ENCODE measurements around the gene ADGRD2. TPM values are rescaled to one million over a fixed set of nuclear protein-coding genes. Genes with fewer than 3 reads are reported as not detected.

The ADGRD2 gene
- total RNA-seq, 3 donors from 2014 or later = 2.6 to 2.9 TPM; not detected in 1

GRCh38 chr9:124448019-124448418, 2.2 kb upstream of the ADGRD2 start:
- peak in 1 of 2 donors; percentile 47 for DNase-seq (ENCODE audit: low spot score in 2 of 2)
- H3K27ac ChIP-seq = peak overlapping the region; percentile 44 to 67
- H3K9me3 ChIP-seq = no peaks in the 10 kb centered on the region
- TF ChIP-seq POLR2AphosphoS5 (IDR thresholded peaks at IDR 0.05) = no peak
- intact Hi-C loops (cut with DNase I; ENCODE audit: low total_unique reads) = no loop called here
- no peaks in the 10 kb centered on the region for H3K36me3 ChIP-seq
- no peaks in the 10 kb centered on the region for H3K4me1 ChIP-seq
- H3K4me3 ChIP-seq = no peak overlapping the region
- peaks cover 0 to 33% of the 10 kb centered on the region in 2 donors for H3K27me3 ChIP-seq

- Histone ChIP-seq H3K4me3 (no peak overlapping the region), H3K9me3 (no peaks in the 10 kb centered on the region), H3K27ac (peak overlapping the region; percentile 55 to 62), H3K4me1 (no peaks in the 10 kb centered on the region), H3K27me3 (peaks cover 0 to 48% of the 10 kb centered on the region in 2 donors), H3K36me3 (no peaks in the 10 kb centered on the region)
- intact Hi-C loops (cut with DNase I; ENCODE audit: low total_unique reads) = no loop called here
- peak in 1 of 2 donors; percentile 25 for DNase-seq (ENCODE audit: low spot score in 2 of 2)
- TF ChIP-seq POLR2AphosphoS5 (IDR thresholded peaks at IDR 0.05) (no peak), POLR2A (IDR thresholded peaks at IDR 0.05) (no peak), CTCF (IDR thresholded peaks at IDR 0.05) (no peak)
Measured at GRCh38 chr9:124449381-124450151, 685 bp upstream of the ADGRD2 start.

- no peaks in the 10 kb centered on the region for H3K4me1 ChIP-seq
- no peaks in the 10 kb centered on the region for H3K9me3 ChIP-seq
- no peaks in the 10 kb centered on the region for H3K36me3 ChIP-seq
- H3K27ac ChIP-seq = peak overlapping the region; percentile 55 to 62
- DNase-seq (ENCODE audit: low spot score in 2 of 2) = no peak
- TF ChIP-seq CTCF (IDR thresholded peaks at IDR 0.05) = no peak
- TF ChIP-seq POLR2A (IDR thresholded peaks at IDR 0.05) = no peak
- TF ChIP-seq POLR2AphosphoS5 (IDR thresholded peaks at IDR 0.05) = no peak
- H3K27me3 ChIP-seq = peaks cover 0 to 48% of the 10 kb centered on the region in 2 donors
- intact Hi-C loops (cut with DNase I; ENCODE audit: low total_unique reads) = no loop called here
- H3K4me3 ChIP-seq = peak overlapping the region in 2 of 3 donors; percentile 48 to 62
Measured at GRCh38 chr9:124450931-124451661, 845 bp downstream of the ADGRD2 start.

- TF ChIP-seq POLR2AphosphoS5 (IDR thresholded peaks at IDR 0.05) (no peak), POLR2A (IDR thresholded peaks at IDR 0.05) (no peak), CTCF (IDR thresholded peaks at IDR 0.05) (no peak)
- intact Hi-C loops (cut with DNase I; ENCODE audit: low total_unique reads) = no loop called here
- peaks cover 0 to 48% of the 10 kb centered on the region in 2 donors for H3K27me3 ChIP-seq
- H3K4me3 ChIP-seq = no peak overlapping the region
- no peaks in the 10 kb centered on the region for H3K4me1 ChIP-seq
- DNase-seq (ENCODE audit: low spot score in 2 of 2) = peak in 1 of 2 donors; percentile 30
- no peak overlapping the region for H3K27ac ChIP-seq
- no peaks in the 10 kb centered on the region for H3K36me3 ChIP-seq
- H3K9me3 ChIP-seq = no peaks in the 10 kb centered on the region
Measured at GRCh38 chr9:124452326-124452725, 2.1 kb downstream of the ADGRD2 start.

- TF ChIP-seq CTCF (IDR thresholded peaks at IDR 0.05) (no peak), POLR2A (IDR thresholded peaks at IDR 0.05) (no peak), POLR2AphosphoS5 (IDR thresholded peaks at IDR 0.05) (no peak)
- H3K9me3 ChIP-seq = no peaks in the 10 kb centered on the region
- no peak overlapping the region for H3K27ac ChIP-seq
- intact Hi-C loops (cut with DNase I; ENCODE audit: low total_unique reads) = no loop called here
- no peak for DNase-seq (ENCODE audit: low spot score in 2 of 2)
- H3K4me3 ChIP-seq = peak overlapping the region in 1 of 3 donors; percentile 39
- H3K4me1 ChIP-seq = no peaks in the 10 kb centered on the region
- H3K27me3 ChIP-seq = peaks cover 0 to 48% of the 10 kb centered on the region in 2 donors
- H3K36me3 ChIP-seq = no peaks in the 10 kb centered on the region
Measured at GRCh38 chr9:124452841-124453585, 2.8 kb downstream of the ADGRD2 start.

All from breast epithelium (tissue), 4 donors.